NT2/D1 (cell line): ENCODE data around the gene CWC15.

Experiments
- DNase-seq: peaks from one replicate; pipeline ENCODE4 v3.0.0-alpha.2; 2011; ENCODE audit warnings: low read depth, low spot score
- H3K27me3 ChIP-seq: 2 replicates; pipeline ENCODE4 v1.6.0; 2011; ENCODE audit warnings: mild to moderate bottlenecking; ENCODE audit not compliant: insufficient read length, insufficient read depth
- H3K36me3 ChIP-seq: 2 replicates; pipeline ENCODE4 v1.6.1; 2011; ENCODE audit warnings: mild to moderate bottlenecking, low read length, mixed read lengths; ENCODE audit not compliant: insufficient read depth, insufficient read length
- H3K4me1 ChIP-seq: 2 replicates; pipeline ENCODE4 v1.5.1; 2011; ENCODE audit not compliant: insufficient read depth, insufficient read length
- H3K4me3 ChIP-seq: 2 replicates; pipeline ENCODE4 v1.5.1; 2011; ENCODE audit warnings: low read depth; ENCODE audit not compliant: insufficient read length
- H3K9ac ChIP-seq: 2 replicates; pipeline ENCODE4 v1.6.0; 2011; ENCODE audit warnings: low read depth; ENCODE audit not compliant: insufficient read length
- H3K9me3 ChIP-seq: 2 replicates; pipeline ENCODE4 v1.5.1; 2011; ENCODE audit warnings: mild to moderate bottlenecking, low read length; ENCODE audit not compliant: insufficient read depth
- SUZ12 ChIP-seq: IDR thresholded peaks from 2 replicates; pipeline ENCODE4 v1.6.1; 2011; ENCODE audit not compliant: insufficient read length, insufficient read depth; ENCODE audit errors: extremely low read depth
- YY1 ChIP-seq: IDR thresholded peaks from 2 replicates; pipeline ENCODE4 v1.6.1; 2011; ENCODE audit not compliant: insufficient read length, insufficient read depth
- ZNF274 ChIP-seq: IDR thresholded peaks from 2 replicates; pipeline ENCODE4 v1.6.1; 2011; ENCODE audit warnings: mild to moderate bottlenecking, low read depth, low read length

Gene CWC15

GRCh38 chr11:94954753-94955152 is 18.6 kb downstream of the CWC15 start:
- no peak for TF ChIP-seq SUZ12
- TF ChIP-seq YY1: no peak
- no peak for TF ChIP-seq ZNF274
- H3K4me1 ChIP-seq: no peaks in the 10 kb centered on the region
- H3K9me3 ChIP-seq: no peaks in the 10 kb centered on the region
- H3K36me3 ChIP-seq: no peaks in the 10 kb centered on the region
- no peak for DNase-seq
- no peak overlapping the region for H3K4me3 ChIP-seq
- no peak overlapping the region for H3K9ac ChIP-seq
- no peaks in the 10 kb centered on the region for H3K27me3 ChIP-seq

- H3K9ac ChIP-seq: no peak overlapping the region
- DNase-seq: no peak
Observed at GRCh38 chr11:94948070-94948617, 25.2 kb downstream of the CWC15 start.

GRCh38 chr11:94946812-94947211 is 26.5 kb downstream of the CWC15 start:
- H3K36me3 ChIP-seq: no peaks in the 10 kb centered on the region
- no peaks in the 10 kb centered on the region for H3K27me3 ChIP-seq
- H3K4me3 ChIP-seq: no peak overlapping the region
- H3K9me3 ChIP-seq: no peaks in the 10 kb centered on the region; the same call in 1 of the 2 replicates
- TF ChIP-seq SUZ12: no peak
- H3K9ac ChIP-seq: no peak overlapping the region
- DNase-seq: no peak
- H3K4me1 ChIP-seq: no peaks in the 10 kb centered on the region

More at GRCh38 chr11:94948070-94948617, 25.2 kb downstream of the CWC15 start:
- Histone ChIP-seq H3K36me3 (no peaks in the 10 kb centered on the region), H3K4me1 (no peaks in the 10 kb centered on the region), H3K4me3 (no peak overlapping the region), H3K9me3 (no peaks in the 10 kb centered on the region; the same call in 1 of the 2 replicates), H3K27me3 (no peaks in the 10 kb centered on the region)
- TF ChIP-seq ZNF274: no peak
- TF ChIP-seq YY1: no peak
- TF ChIP-seq SUZ12: no peak

GRCh38 chr11:94941131-94941530 is 32.2 kb downstream of the CWC15 start:
- Histone ChIP-seq H3K4me1 (no peaks in the 10 kb centered on the region), H3K9me3 (no peaks in the 10 kb centered on the region; the same call in 1 of the 2 replicates), H3K27me3 (no peaks in the 10 kb centered on the region), H3K36me3 (no peaks in the 10 kb centered on the region), H3K9ac (no peak overlapping the region), H3K4me3 (no peak overlapping the region)
- TF ChIP-seq SUZ12 (no peak), YY1 (no peak), ZNF274 (no peak)
- no peak for DNase-seq

- TF ChIP-seq ZNF274: no peak
- no peak for TF ChIP-seq YY1
- no peak for TF ChIP-seq SUZ12
- Histone ChIP-seq H3K4me3 (no peak overlapping the region), H3K9me3 (no peaks in the 10 kb centered on the region; the same call in 1 of the 2 replicates), H3K9ac (no peak overlapping the region), H3K36me3 (no peaks in the 10 kb centered on the region), H3K4me1 (no peaks in the 10 kb centered on the region), H3K27me3 (no peaks in the 10 kb centered on the region)
- DNase-seq: no peak
Observed at GRCh38 chr11:94939346-94939745, 34.0 kb downstream of the CWC15 start.

- Histone ChIP-seq H3K4me1 (no peaks in the 10 kb centered on the region), H3K4me3 (no peak overlapping the region), H3K9ac (no peak overlapping the region), H3K36me3 (no peaks in the 10 kb centered on the region), H3K9me3 (no peaks in the 10 kb centered on the region; the same call in 1 of the 2 replicates), H3K27me3 (no peaks in the 10 kb centered on the region)
- DNase-seq: no peak
- TF ChIP-seq ZNF274: no peak
- TF ChIP-seq YY1: no peak
- TF ChIP-seq SUZ12: no peak
Observed at GRCh38 chr11:94938095-94939055, 35.0 kb downstream of the CWC15 start.

- Histone ChIP-seq H3K36me3 (no peaks in the 10 kb centered on the region), H3K9me3 (no peaks in the 10 kb centered on the region), H3K9ac (no peak overlapping the region), H3K4me3 (no peak overlapping the region), H3K4me1 (no peaks in the 10 kb centered on the region), H3K27me3 (no peaks in the 10 kb centered on the region)
- TF ChIP-seq SUZ12 (no peak), ZNF274 (no peak), YY1 (no peak)
- no peak for DNase-seq
Observed at GRCh38 chr11:94934846-94935245, 38.5 kb downstream of the CWC15 start.
